Measurements from ENCODE around the gene ARFIP2. TPM values are rescaled to one million over a fixed set of nuclear protein-coding genes. Genes with fewer than 3 reads are reported as not detected.
A peak's percentile ranks its signal among the peaks of the same experiment; 100 is the strongest.

ARFIP2 gene
- total RNA-seq, 1 donor from 2014 or later, result 25.3 TPM

DNA sequence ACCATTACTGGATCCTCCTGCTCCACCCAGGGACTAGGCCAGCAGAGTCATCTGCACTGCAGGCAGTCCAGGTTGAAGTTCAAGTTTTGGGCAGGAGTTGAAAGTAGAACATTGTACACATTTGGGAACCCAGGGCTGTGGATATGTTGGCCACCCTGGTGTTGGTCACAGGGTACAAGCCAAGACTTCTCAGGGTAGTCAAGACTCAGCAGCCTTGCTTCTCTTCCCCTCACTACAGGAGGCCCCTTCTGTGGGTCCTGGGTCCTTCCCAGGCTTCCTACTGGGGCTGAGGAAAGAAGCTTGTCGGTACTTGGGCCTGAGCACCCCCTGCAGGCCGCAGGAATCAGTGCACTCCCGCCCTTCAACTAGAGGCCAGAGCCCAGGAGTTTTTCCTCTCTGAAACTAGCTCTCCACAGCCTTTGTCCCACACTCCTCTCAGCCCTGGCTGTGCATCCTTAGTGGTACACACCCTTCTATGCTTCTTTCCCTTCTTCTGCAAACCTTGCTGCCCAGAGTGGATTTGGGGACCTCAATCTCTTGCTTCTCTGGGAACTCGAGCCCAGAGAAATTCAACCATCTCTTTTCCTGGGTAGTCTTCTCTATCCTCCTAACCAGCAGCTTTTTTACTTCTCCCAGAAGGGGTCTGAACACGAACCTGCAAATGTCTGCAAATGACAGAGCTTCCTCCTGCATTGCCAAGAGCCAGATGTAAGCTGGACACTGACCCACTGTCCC is 37.7 kb downstream of the ARFIP2 start:
- DNase-seq, result peak; percentile 26

DNA sequence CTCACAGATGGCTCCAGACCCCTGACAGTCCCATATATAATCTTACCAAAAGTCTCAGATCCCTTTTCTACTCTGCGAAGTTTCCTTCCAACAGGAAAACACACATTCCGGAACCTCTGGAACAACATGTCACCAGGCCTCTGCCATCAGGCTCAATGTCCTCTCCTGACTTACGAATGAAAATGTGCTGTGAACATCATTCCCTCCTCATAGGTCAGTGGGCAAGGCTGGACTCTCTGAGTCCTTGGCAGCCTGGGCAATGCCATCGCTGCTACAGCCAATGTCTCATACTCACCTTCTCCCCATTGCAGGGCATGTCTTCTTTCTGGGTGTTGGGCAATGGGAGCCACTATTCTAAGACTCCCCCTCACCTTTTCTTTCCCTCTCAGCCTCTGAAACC is 38.7 kb downstream of the ARFIP2 start:
- DNase-seq, result no peak

DNA sequence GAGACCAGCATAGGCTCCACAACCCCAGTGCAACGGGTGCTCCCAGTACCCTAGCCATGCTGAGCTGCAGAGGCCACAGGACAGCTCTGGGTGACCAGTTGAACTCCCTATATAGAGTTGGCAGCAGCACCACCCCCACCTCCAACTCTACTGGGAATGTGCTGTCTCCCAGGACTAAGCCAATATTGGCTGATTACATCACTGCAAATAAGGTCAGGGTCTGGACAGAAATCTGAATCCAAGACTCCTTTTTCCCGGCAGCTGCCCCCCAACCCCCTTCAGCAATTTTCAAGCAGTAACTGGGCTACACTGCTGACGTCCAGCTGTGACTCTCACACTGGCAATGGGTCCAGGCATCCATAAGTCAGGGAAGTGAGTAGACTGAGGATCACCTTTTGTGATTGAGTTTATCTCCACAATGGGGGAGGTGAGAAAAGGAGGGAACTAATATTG is 40.2 kb downstream of the ARFIP2 start, which contains the start of gene HPX:
Gene HPX (minus strand): TSS at position 82 of the 453 bp plus-strand sequence. CDS start 24 bp downstream, at position 58.
- no peak for DNase-seq

DNA sequence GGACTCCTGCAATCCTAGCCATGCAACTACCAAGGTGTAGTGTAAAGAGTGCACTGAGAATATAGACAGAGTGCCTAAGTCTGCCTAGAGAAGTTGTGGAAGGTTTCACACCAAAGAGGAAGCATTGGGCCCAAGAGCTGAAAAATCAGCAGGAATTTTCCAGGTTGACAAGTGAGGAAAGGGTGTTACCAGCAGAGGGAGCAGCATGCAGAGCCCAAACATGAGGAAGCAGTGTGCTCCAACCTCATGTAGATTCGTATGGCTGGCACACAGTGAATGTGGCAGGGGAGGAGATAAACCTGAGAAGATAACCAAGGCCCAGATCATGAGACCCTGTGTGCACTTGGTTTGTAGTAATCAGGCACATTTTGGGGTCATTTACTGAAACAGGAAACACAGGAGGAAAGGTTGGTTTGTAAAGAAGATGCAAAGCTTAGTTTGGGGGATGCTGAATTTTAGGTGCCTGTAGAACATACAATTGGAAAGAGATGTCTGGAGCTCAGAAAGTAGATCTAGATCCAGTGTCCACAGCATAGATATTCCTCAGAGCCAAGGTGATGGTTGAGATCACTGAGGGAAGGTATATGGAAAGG is 42.1 kb downstream of the ARFIP2 start:
- DNase-seq, result peak; percentile 15

DNA sequence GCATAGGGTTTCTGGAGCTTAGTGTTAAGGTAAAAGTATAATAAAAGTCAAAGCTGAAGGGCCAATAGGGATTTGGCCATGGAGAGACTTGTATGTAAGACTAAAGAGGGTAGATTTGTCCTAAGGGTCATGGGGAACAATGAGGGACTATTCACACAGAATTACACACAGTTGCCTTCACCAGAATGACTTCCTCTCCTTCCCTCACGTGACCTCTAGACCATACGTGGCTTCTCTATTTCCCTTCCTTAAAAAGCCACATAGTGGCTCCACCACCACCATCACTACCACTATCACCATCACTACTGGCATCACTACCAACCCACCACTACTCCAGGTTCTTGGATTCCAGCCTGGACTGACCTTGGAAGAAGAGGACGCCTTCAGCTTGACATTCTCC is 43.1 kb downstream of the ARFIP2 start:
- DNase-seq, result no peak

DNA sequence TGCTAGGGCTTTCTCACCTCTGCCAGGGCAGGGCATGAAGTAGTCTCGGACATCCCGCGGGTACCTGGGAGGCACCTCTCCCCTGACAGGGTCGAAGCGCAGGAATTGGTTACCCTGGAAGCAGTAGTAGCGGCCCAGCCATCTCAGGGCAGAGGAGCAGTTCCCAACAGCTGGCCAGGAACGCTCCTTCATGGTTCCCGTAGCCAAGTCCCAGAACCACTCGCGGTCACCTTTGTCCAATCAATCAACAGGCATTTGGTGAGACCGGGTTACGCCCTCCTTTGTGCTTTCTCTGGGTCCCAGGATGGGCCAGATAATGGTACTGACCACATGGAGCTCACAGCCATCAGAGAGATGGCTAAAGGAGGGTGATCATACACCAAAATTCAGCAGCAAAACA is 43.7 kb downstream of the ARFIP2 start:
- no peak for DNase-seq

DNA sequence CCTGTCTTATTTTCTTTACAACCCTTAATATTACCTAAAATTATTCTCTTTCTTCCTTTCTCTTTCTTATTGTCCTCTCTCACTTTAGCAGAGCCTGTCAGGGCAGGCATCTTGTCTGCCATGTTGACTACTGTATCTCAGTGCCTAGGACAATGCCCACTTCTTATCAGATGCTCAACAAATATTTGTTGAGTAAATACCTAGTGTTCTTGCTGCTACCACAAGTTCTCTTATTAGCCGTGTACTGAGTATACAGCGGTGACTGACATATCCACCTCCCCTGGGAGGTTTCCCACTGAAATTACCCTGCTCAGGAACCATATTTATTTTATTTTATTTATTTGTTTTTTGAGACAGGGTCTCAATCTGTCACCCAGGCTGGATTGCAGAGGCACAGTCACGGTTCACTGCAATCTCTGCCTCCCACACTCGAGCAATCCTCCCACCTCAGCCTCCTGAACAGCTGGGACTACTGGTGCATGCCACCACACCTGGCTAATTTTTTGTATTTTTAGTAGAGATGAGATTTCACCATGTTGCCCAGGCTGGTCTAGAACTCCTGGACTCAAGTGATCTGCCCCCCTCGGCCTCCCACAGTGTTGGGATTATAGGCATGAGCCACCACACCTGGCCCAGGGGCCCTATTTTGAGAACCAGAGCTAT is 47.0 kb downstream of the ARFIP2 start:
- no peak for DNase-seq

DNA sequence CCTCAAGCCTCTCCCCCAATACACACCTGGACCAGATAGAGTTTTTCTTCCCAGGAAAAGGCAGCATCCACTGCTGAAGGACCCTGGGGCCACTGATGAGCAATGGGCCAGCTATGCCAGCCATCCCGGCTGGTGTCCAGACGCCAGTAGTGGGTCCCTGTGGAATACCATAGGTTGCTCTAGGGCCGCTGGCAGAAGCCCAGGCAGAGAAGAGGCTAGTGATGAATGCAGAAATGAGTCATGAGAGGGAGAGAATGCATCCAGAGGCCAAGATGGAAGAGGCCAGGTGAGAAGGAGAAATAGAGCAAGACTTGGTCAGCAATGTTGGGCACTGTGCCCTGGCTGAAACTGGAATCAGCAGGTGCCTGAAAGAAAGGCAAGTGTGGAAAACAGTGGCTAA is 49.3 kb downstream of the ARFIP2 start:
- DNase-seq, result no peak

DNA sequence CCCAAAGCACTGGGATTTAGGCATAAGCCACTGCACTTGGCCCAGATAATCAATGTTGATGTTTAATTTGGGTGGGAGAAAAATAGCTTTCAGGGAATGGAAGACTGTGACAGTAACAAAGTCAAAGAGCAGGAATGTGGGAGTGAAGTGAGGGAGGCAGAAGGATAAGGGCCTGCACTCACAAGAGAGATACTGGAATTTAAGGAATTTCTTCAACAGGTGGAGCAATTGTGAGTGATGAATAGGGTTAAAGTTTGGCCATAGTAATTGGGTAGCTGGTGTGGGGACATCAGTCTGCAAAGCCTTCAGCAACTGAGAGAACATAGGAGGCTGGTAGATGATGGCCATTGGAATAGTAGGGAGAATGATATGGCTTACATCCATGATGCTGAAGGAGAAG is 53.6 kb downstream of the ARFIP2 start:
- DNase-seq, result no peak

Other genes starting within 250 kb of the ARFIP2 start
- gene FHIP1B, start 246.7 kb downstream of the ARFIP2 start, total RNA-seq, result 19.8 TPM
- 0.31 TPM for gene CNGA4, start 242.2 kb downstream of the ARFIP2 start, total RNA-seq
- 5.3 TPM for gene CCKBR, start 221.5 kb downstream of the ARFIP2 start, total RNA-seq
- gene CAVIN3, start 160.8 kb downstream of the ARFIP2 start, total RNA-seq, result 2.5 TPM
- gene SMPD1, start 90.9 kb downstream of the ARFIP2 start, total RNA-seq, result 8.1 TPM
- 266 TPM for gene APBB1, start 62.2 kb downstream of the ARFIP2 start, total RNA-seq
- gene HPX, start 40.3 kb downstream of the ARFIP2 start, total RNA-seq, result 2.3 TPM
- 65.4 TPM for gene TRIM3, start 7.4 kb downstream of the ARFIP2 start, total RNA-seq
- gene TIMM10B, start 170 bp upstream of the ARFIP2 start, total RNA-seq, result 26.7 TPM
- gene DNHD1, start 15.9 kb upstream of the ARFIP2 start, total RNA-seq, result 3.4 TPM
- 17.5 TPM for gene RRP8, start 122.3 kb upstream of the ARFIP2 start, total RNA-seq
- gene ILK, start 122.4 kb upstream of the ARFIP2 start, total RNA-seq, result 44.9 TPM
- 15.3 TPM for gene TAF10, start 130.9 kb upstream of the ARFIP2 start, total RNA-seq
- 7.3 TPM for gene TPP1, start 138.1 kb upstream of the ARFIP2 start, total RNA-seq
- gene DCHS1, start 174.5 kb upstream of the ARFIP2 start, total RNA-seq, result 49.9 TPM
- 22.3 TPM for gene MRPL17, start 202.0 kb upstream of the ARFIP2 start, total RNA-seq

Measured in occipital lobe (tissue), 2 donors.